Stimulated activated naive CD4-positive, alpha-beta T cell (primary cell): ENCODE measurements around the gene SNX30.

Experiments used
- DNase-seq, 6 experiments: peaks; one replicate each; lab custom pipeline; 2025; lab: John Stamatoyannopoulos, UW

The SNX30 gene

DNA sequence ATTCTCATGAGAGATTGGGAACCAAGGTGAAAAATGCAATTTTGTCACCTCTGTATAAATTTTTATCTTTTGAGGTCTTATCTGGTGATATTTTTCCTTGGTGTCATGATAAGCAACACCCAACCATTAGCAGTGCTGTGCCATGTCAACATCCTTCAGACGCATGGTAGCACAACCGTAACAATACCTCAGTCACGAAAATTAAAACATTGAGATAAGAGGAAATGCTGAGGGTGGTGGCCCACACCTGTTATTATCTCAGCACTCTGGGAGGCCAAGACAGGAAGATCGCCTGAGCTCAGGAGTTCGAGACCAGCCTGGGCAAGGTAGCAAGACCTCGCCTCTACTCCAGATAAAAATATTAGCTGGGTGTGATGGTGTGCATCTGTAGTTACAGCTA, 107.4 kb downstream of the SNX30 start:
- no peak for DNase-seq

DNA sequence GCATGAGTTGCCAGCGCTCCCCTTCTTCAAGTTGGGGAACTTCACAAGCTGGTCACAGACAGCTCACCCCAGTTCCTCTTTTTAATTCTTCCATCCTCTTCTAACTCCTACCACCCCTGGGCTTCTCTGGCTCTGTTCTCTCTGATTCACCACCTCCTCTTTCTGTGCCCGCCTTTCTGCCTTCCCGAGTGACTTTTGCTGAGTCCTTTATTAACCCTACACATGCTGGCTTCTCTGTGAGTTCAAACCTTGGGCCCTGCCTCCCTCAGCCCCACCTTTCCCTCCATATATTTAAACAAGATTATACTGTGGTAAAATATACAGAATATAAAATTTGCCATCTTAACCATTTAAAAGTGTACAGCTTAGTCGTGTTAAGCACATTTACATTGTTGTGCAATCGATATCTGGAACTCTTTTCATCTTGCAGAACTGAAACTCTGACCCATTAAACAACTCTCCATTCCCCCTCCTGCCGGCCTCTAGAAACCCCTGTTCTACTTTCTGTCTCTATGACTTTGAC, 108.1 kb downstream of the SNX30 start:
- no peak for DNase-seq

DNA sequence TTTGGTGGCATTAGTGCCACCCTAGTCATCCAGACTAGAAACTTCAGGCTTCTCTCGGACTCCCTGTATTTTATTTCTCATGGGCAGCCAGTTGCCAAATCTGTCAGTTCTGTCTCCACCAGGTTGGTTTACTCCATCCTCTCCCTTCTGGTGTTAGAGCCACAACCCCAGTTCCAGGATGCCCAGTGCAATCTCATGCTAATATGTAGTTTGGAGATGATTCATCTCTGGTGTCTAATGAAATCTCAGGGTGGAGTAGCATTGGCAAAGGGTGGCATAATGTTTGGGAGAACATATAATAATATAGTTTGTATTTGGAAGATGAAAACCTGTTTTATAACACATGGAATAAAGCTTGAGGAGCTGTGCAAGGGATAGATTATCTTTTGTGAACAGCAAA, 109.9 kb downstream of the SNX30 start:
- no peak for DNase-seq

DNA sequence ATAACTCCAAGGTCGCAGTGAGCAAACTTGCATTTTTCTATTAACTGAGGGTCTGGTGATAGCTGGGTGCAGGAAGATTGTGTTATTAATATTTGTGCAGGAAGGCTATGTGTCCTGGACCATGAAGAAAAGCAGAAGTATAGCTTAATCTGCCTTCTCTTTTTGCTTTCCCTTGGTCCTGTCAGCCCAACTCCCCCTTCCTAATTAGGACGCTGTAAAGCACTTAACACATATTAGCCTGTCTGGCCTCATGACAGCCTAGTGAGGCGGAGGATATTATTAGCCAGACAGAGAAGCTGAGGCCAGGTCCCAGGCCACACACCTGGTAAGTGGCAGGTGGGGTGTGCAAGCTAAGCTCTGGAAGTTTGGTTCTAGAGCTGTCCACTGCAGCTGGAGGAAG, 110.6 kb downstream of the SNX30 start:
- no peak for DNase-seq

DNA sequence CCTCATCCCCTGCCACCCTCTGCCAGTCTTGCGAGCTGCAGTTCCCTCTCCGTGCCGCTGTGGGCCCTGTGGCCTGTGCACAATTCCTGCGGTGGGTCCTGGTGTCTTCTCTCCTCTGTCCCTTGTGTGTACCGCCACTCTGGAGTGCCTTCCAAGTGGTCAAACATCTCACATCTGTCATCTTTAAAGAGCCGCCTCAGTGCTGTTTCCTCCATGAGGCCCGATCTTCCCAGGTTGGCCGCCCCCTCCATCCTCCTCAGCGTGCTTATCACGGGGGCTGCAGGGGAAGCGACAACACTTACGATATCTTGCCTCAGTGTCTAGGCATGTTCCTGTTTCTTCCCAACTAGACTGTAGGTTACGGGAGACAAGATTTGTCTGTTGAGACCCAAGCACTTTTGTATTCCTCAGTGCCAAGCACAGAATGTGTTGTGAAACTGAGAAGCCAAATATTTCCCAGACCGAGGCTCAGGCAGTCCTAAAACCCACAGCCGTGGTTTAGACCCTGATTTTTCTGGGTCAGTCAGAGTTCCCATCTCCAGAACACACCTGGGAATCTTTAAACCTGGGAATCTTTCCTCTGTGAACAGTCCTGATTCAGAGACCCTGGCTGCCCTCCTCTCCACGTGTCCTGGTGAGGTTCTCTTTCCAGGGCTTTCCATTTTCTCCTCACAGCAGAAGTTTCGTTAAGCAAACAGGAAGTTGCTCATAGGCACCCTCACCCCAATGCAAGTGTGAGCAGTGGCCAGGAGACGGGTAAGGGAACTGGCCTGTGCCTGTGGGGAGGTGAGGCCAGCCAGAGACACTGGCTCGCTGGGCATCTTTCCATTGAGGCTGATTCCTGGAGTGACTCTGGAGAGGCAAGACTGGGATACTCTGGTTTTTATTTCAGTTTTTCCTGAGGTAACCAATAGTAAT, 111.3 kb downstream of the SNX30 start:
- no peak for DNase-seq

DNA sequence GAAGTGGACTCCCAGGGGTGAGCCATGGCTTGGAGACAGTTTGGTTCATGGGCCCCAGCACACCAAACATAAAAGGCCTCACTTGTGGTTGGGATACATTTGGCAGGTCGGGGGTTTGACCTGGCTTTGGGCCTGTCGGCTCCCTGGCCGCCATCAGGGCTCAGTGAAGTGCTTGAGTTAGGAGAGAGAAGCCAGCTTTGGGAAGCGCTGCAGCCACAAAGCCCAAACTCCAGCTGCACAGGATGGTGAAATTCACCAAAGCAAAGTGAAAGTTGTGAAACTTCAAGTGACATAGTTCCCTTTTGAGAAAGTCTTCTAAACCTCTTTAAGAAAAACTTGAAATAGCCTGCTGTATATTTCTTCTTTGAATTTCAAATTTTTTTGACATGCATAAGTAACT, 112.7 kb downstream of the SNX30 start:
- DNase-seq = no peak

DNA sequence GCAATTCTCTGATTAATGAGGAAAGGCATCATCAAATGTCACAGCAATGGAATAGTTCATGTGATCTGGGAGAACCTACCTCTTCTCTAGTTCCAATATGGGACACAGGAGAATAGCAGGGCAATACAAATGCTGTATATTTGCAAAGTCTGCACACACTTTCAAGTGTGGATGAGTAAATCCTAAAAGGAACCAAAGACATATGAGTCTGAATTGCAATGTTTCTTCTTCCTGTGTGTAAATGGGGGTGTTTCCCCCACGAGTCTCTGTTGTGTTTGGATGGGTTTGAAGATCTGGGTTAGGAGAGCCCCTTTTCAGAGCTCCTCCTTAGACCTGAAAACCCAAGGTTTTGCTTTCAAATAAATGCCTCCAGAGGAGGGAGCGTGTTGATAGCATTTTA, 113.2 kb downstream of the SNX30 start:
- no peak for DNase-seq

DNA sequence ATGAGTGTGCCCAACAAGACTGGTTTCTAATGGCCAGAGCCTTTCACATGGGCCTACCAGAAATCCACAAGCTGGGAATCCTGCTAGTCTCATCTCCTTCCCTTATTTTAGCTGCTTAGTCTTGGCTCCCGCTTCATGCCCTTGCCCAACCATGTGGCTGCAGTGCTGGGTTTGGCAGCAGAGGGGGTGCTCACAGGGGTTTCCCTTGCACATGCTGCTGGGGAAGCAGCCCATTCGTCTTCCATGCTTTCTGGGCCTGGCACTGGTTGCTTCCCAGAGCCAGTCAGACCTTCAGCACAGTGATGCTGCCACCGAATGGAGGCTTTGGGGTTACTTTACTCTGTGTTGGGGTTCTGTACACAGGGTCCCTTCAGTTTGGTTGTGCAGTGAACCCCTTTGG, 113.8 kb downstream of the SNX30 start:
- no peak for DNase-seq

DNA sequence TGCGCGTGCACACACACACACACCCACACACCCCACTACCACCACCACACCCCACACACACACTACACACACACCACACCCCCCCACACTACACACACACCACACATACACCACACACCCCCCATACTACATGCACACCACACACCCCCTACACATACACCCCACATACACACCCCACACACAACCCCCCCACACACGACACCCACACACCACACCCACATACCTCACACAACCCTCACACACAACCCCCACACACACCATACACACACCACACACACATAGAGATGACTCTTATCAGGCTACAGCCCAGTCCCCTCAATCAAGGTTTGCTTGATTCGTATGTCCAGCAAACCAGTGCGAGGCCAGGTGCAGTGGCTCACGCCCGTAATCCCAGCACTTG, 114.4 kb downstream of the SNX30 start:
- DNase-seq = no peak

DNA sequence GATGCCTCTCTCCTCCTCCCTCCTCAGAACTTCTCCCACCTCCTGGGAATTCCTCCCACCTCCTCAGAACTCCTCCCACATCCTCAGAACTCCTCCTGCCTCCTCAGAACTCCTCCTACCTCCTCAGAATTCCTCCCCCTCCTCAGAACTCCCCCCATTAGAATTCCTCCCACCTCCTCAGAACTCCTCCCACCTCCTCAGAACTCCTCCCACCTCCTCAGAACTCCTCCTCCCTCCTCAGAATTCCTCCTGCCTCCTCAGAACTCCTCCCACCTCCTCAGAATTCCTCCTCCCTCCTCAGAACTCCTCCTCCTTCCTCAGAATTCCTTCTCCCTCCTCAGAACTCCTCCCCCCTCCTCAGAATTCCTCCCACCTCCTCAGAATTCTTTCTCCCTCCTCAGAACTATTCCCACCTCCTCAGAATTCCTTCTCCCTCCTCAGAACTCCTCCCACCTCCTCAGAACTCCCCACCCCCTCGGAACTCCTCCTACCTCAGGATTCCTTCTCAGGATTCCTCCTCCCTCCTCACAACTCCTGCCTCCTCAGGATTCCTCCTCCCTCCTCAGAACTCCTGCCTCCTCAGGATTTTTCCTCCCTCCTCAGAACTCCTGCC, 116.2 kb downstream of the SNX30 start:
- DNase-seq = no peak

DNA sequence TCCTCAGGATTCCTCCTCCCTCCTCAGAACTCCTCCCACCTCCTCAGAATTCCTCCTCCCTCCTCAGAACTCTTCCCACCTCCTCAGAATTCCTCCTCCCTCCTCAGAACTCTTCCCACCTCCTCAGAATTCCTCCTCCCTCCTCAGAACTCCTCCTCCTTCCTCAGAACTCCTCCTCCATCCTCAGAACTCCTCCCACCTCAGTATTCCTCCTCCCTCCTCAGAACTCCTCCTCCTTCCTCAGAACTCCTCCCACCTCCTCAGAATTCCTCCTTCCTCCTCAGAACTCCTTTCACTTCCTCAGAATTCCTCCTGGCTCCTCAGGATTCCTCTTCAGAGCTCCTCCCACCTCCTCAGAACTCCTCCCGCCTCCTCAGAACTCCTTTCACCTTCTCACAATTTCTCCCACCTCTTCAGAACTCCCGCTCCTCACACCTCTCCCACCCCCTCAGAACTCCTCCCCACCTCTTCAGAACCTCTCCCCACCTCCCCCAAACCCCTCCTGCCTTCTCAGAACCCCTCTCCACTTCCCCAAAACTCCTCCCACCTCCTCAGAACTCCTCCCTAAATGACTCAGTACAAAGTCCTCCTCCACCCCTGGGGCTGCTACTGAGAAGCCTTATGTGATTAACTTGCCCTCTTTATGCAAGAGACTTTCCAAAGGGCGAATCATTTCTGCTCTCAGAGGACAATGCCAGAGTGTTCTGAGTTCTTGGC, 116.9 kb downstream of the SNX30 start:
- DNase-seq = no peak

DNA sequence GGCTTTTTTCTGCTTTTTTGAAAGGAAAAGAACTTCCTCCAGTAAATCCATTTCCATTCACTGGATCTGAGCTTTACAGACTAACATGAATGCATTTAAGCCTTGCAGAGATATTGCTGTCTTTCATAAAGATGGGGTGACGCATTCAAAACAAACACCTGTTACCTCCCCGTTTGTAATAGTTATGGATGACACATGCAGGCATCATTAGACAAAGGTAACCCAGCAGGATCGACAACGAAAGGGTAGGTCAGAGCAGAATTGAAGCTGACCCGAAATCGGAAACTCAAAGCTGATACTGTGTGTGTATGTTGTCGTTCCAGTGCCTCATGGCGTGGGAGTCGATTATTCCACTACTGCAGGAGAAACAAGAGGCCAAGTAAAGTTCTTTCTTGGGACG, 117.9 kb downstream of the SNX30 start:
- DNase-seq = no peak

DNA sequence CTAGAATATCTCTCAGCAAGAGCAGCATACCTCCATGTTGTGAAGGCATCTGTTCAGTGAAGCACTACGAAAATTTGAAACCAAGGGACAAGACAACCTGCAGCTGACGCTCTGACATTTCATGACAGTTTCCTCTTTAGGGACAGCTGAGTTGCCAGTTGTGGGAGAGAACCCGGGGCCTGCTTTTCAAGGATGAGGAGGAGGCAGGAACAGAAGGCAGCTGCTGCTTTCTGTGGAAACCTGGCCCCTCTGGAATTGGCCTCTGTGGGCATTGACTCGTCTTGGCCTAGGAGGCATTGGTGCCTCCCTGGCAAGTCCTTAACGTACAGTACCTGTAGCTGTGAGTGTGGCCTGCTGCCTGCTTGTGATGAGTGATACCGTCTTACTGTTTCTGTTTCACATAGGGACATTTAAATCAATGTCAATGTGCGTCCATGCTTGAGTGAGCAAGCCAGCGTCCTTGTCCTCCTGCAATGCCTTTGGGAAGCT, 118.5 kb downstream of the SNX30 start:
- DNase-seq = no peak

DNA sequence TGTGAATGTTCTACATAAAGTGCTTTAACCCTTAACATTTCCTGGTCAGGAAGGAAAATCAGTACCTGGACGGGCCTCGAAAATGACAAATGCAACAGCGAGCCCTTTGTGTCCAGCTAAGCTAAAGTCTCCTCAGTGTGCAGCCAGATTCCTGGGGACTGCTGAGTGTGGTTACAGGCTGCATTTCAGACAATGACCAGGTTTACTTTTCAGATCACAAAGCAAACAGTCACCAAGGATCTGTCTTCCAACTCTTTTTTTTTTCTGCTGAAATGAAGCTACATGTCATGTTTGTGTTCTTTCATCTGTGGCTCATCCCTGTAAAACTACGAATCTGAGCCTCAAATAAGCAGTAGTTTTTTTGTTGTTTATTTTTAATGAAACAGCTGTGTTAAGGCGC, 119.4 kb downstream of the SNX30 start:
- DNase-seq = no peak

DNA sequence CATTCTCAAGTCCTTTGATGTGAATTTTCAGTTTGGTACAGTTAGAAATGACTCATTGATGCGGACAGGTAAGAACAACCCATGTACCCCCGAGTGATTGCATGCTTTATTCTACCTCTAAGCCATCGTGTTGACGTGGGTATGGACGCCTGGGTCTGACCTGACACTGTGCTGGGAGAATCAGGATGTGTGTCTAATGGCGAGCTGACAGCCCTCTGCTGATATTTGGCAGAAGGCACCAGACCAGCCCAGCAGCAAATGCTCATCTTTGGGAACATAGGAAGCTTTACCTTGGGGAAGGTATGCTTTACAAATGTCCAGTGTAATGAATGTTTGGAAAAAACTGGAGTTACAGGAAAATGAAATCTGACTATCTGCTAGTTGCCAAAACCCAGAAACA, 120.0 kb downstream of the SNX30 start:
- no peak for DNase-seq

DNA sequence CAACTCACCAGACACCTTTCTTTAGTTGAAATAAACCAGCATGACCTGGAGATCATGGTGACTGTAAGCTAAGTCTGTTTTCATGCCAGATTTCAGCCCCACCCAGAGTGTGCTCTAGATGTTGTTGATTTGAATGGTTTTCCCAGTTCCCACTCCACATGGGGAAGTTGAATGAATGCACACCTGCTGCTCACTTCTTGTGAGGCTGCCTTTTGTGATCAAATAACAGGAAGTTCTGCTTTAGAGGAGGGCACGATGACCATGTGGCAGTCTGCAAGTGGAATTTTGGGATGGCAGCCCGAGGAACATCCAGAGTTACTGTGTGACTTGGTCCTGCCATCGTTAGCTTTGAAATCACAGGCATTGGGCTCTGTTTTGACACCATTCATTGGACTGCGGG, 121.5 kb downstream of the SNX30 start:
- DNase-seq = no peak

DNA sequence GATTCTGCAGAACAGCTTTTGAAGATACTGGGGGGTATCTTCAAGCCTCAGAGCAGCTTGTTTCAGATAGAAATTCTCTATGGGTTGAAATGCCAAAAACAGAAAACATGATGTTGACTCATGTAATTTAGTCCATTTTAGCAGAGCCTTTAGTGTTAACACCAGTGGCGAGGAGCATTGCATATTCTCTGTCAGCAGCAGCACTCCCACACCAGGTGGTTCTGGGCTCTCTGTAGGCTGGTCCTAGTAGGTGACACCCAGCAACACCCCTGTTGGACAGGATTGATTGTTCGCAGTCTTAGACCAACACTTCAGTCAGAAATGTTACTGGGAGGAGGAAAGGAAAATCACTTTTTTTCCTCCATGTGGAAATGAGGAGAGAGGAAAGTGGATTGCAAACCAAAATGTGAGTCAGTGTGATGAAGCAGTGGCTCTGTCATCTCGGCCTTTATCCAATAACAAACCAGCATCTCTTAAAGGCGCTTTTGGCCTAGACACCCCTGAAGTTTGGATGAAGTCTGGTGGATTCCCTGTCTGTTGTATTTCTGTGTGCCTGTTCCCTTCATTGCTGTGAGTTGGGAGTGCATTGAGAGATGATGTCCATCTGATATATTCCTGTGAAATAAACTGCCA, 123.3 kb downstream of the SNX30 start:
- no peak for DNase-seq

DNA sequence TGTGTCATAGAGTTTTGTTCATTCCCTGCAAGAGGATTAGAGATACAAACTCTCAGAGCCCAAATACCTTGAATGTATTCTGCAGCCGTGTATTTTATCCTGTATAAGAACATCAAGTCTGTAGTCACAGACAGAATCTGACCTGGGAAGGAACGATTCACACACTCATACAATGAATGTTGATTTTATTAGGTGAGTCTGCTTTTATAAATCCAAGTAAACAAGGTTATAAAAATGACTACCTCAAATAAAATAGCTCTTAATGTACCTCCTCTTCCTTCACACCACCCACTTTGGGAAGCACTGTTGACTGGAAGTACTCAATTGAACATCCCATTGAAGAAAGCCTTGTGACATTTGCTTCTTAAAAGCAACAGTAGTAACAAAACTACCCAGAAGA, 128.2 kb downstream of the SNX30 start:
- no peak for DNase-seq

DNA sequence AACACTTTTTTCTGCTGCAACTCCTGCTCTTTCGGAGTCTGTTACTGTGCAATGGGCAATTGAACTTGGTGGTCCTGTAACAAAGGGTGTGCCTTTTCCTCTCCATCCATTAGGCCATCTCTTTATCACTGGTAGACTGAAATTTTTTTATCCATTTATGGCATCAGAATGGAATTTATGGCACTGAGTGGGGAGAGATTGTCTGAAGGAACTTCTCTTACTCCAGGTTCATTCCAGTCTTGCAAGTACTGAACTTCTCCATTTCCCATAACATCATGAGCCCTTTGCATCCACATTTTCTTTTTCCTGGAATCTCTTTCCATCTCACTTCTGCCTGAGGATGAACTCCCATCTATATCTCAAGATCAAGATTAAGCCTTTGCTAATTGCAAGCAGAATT, 130.1 kb downstream of the SNX30 start:
- DNase-seq = no peak

DNA sequence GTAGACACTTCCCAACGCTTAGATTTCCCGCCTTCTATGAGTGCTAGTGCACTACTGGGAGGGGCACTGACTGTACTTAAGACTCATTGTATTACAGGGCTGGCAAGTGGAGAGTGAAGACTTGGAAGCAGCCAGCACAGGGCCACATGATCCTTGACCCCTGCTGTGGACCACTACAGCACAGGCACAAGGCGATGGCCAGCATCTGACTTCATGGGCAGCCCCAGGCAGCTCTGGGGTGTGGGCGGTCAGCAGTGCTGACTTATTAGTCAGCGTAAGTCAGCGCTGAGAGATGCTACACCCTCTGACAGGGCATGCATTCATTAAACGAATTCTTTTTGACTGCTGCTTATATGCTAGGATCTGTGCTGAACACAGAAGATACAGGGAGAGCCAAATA, 130.8 kb downstream of the SNX30 start:
- DNase-seq = no peak

DNA sequence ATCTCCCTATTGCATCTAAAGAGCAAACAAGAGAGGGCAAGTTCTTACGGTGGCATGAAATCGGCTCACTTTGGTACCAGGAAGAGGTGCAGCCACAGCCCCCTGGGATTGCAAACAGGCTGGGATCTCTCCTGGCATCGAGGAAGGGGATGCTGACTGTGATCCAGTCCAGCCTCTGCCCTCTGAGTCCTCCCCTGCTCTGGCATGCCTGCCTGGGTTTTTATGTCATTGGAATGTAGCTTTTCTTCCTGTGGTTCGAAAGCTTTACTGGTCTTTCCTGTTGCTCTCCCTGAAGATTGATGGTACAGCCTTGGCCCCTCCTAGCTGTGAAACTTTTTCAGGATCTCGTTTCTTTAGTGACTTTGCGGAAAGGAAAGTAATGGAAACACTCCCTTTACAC, 133.5 kb downstream of the SNX30 start:
- no peak for DNase-seq

DNA sequence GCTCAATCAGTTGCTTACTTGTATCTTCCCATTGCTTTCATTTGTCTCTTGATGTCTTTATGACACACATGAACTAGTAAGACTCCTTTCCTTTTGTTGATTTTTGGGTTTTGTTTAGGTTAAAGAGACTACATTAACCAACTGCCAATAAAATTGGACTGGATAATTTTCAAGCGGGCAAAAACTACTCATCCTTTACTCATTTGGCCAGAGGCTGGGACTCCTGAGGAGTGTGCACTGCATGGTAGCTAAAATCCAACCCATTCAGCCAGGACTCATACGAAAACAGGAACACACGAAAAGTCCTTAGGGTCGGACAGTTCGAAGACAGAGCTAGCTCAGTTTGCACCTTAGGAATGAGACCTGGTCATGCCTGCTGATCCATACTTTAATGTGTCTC, 134.2 kb downstream of the SNX30 start:
- no peak for DNase-seq
